PC-9 (cell line): ENCODE results near the gene TLDC2.

Experiments
- CTCF ChIP-seq: fragments of 200-600 bp; sonication (generic); conservative IDR thresholded peaks from 2 replicates; pipeline ENCODE4 v1.6.1; 2017; ENCODE audit warnings: mixed run types, antibody characterized with exemption, mild to moderate bottlenecking, moderate library complexity
- EZH2 ChIP-seq: fragments of 200-600 bp; sonication (generic); IDR thresholded peaks from 2 replicates; pipeline ENCODE4 v1.8.0; 2017; ENCODE audit warnings: antibody characterized with exemption, low read depth

GRCh38 chr20:36917240-36917639 is 41.3 kb downstream of the TLDC2 start:
- no peak for TF ChIP-seq CTCF
- TF ChIP-seq EZH2: no peak
